B cell (primary cell): Measurements from ENCODE around the gene PARVB. TPM values are rescaled to one million over a fixed set of nuclear protein-coding genes. Genes with fewer than 3 reads are reported as not detected.

Experiments used
- ATAC-seq: fragments of 200-7000 bp; cut with Tn5 transposase; one replicate; pipeline ENCODE4 v1.10.0; 2021; ENCODE audit warnings: low read depth, mild to moderate bottlenecking, moderate number of reproducible peaks, moderate library complexity
- CTCF ChIA-PET: fragments of 350-600 bp; sonication (Branson Sonifier 250); formaldehyde crosslinking; loops from one replicate; lab custom pipeline; 2021; ENCODE audit warnings: antibody characterized with exemption, inconsistent platforms; lab: Charles Lee
- POLR2A ChIA-PET: fragments of 350-600 bp; sonication (Branson Sonifier 250); formaldehyde crosslinking; loops from one replicate; lab custom pipeline; 2021; ENCODE audit warnings: antibody characterized with exemption; lab: Charles Lee
- DNase-seq: peaks from one replicate; pipeline ENCODE4 v3.0.0; 2013
- H2AFZ ChIP-seq: 2 replicates; pipeline ENCODE4 v1.6.1; 2012; ENCODE audit warnings: mild to moderate bottlenecking, low read depth, low read length; ENCODE audit not compliant: insufficient read depth, poor library complexity, severe bottlenecking
- H3K27ac ChIP-seq, 2 donors: 1 replicate in 1 of 2; 2 replicates in 1 of 2; pipeline ENCODE4 v1.5.1; 2012 to 2013; ENCODE audit warnings: low read length in 2 of 2, mild to moderate bottlenecking in 2 of 2, moderate library complexity in 1 of 2
- H3K27me3 ChIP-seq, 4 experiments: fragments of 200-600 bp in 1 of 4; sonication (generic) in 1 of 4; replicated peaks in 1 of 4; 1 replicate in 2 of 4; 2 replicates in 2 of 4; pipeline versions ENCODE4 v1.6.1 to v1.7.0; 2013 to 2016; ENCODE audit warnings: low read length in 3 of 4, mild to moderate bottlenecking in 2 of 4, mixed read lengths in 1 of 4, moderate library complexity in 1 of 4; ENCODE audit not compliant: insufficient read depth in 4 of 4, control insufficient read depth in 3 of 4; ENCODE audit errors: control extremely low read depth in 1 of 4
- H3K36me3 ChIP-seq, 2 experiments: replicated peaks in 1 of 2; 1 replicate in 1 of 2; 2 replicates in 1 of 2; pipeline versions ENCODE4 v1.6.1 to v1.7.1; 2013; ENCODE audit warnings: low read length in 1 of 2; ENCODE audit not compliant: insufficient read depth in 2 of 2, control insufficient read depth in 1 of 2; ENCODE audit errors: control extremely low read depth in 1 of 2, extremely low read depth in 1 of 2
- H3K4me1 ChIP-seq, 2 donors: fragments of 200-600 bp in 1 of 2; sonication (generic) in 1 of 2; 1 replicate in 1 of 2; 2 replicates in 1 of 2; pipeline versions ENCODE4 v1.5.1 to v1.6.1; 2013 to 2017; ENCODE audit warnings: low read length in 2 of 2; ENCODE audit not compliant: control insufficient read depth in 2 of 2, insufficient read depth in 2 of 2
- H3K4me2 ChIP-seq: replicated peaks from 2 replicates; pipeline ENCODE3; 2012; ENCODE audit warnings: mild to moderate bottlenecking, low read depth, low read length; ENCODE audit not compliant: poor library complexity, severe bottlenecking
- H3K4me3 ChIP-seq, 5 experiments: fragments of 200-600 bp in 1 of 5; sonication (generic) in 1 of 5; 1 replicate in 3 of 5; 2 replicates in 2 of 5; pipeline versions ENCODE4 v1.5.1 to v1.7.0; 2011 to 2016; ENCODE audit warnings: low read length in 4 of 5, mild to moderate bottlenecking in 4 of 5, low read depth in 2 of 5, control low read depth in 1 of 5, moderate library complexity in 1 of 5; ENCODE audit not compliant: insufficient read depth in 1 of 5; ENCODE audit errors: control extremely low read depth in 1 of 5, extremely low read depth in 1 of 5
- H3K79me2 ChIP-seq: fragments of 200-600 bp; sonication (generic); one replicate; pipeline ENCODE4 v1.6.0; 2016; ENCODE audit warnings: low read length; ENCODE audit not compliant: control insufficient read depth, insufficient read depth
- H3K9ac ChIP-seq: fragments of 200-600 bp; sonication (generic); 2 replicates; pipeline ENCODE4 v1.6.1; 2017; ENCODE audit warnings: mild to moderate bottlenecking, low read length, moderate library complexity
- H3K9me3 ChIP-seq, 3 donors: one replicate each; pipeline versions ENCODE4 v1.6.1 to v1.7.1; 2013; ENCODE audit warnings: low read length in 2 of 3; ENCODE audit not compliant: control insufficient read depth in 2 of 3, insufficient read depth in 1 of 3; ENCODE audit errors: control extremely low read depth in 1 of 3
- H4K20me1 ChIP-seq: 2 replicates; pipeline ENCODE4 v1.6.0; 2012; ENCODE audit warnings: mild to moderate bottlenecking, low read length; ENCODE audit not compliant: insufficient read depth, control insufficient read depth, poor library complexity, severe bottlenecking
- H3K27ac Mint-ChIP-seq: one replicate; pipeline ENCODE4 v1.8.0; 2021; ENCODE audit warnings: mixed read lengths
- H3K27me3 Mint-ChIP-seq: one replicate; pipeline ENCODE4 v1.8.0; 2021; ENCODE audit warnings: mixed read lengths
- H3K4me1 Mint-ChIP-seq: one replicate; pipeline ENCODE4 v1.8.0; 2021; ENCODE audit warnings: mixed read lengths
- H3K4me3 Mint-ChIP-seq: one replicate; pipeline ENCODE4 v1.8.0; 2021; ENCODE audit warnings: mixed read lengths
- H3K9me3 Mint-ChIP-seq: one replicate; pipeline ENCODE4 v1.8.0; 2022; ENCODE audit warnings: mixed read lengths; ENCODE audit not compliant: insufficient read depth
- EZH2 ChIP-seq: IDR thresholded peaks from 2 replicates; pipeline ENCODE4 v1.6.1; 2012; ENCODE audit warnings: borderline replicate concordance, low read depth, mild to moderate bottlenecking, moderate library complexity, low read length; ENCODE audit not compliant: insufficient read depth, poor library complexity, severe bottlenecking
- WGBS: methylation state at CpG from one replicate; pipeline ENCODE4 v1.1.5; 2013; ENCODE audit warnings: missing lambda C conversion rate; ENCODE audit not compliant: insufficient coverage; 5-methylcytosine and 5-hydroxymethylcytosine counted together
- intact Hi-C: fragments of 100-400 bp; cut with micrococcal nuclease; formaldehyde crosslinking; loops from one replicate; pipeline ENCODE4 v1.10.0; 2022
- polyA plus RNA-seq: library from polyadenylated mRNA; depleted of rRNA; stranded (reverse); fragments of >200 nt; gene quantifications from 2 replicates; pipeline ENCODE4 v1.2.3, GENCODE V29; 2012
- total RNA-seq, 2 donors: library from RNA; stranded (reverse); fragments of 120-200 nt in 1 of 2; gene quantifications; 1 replicate in 1 of 2; 2 replicates in 1 of 2; pipeline versions ENCODE4 v1.2.3 to v1.2.4, GENCODE V29; 2013 to 2022
- TF ChIP-seq, protein P1 (sequence below): fragments of 200-600 bp; IDR thresholded peaks from one replicate; pipeline ENCODE4 v1.8.0; 2022; ENCODE audit warnings: antibody characterized with exemption, mild to moderate bottlenecking

The PARVB gene
- total and polyA plus RNA-seq, 2 donors (not counting 1 experiment from before 2014, with no cell fraction given) = 48.0 to 49.4 TPM

- 92% methylated on average over 9 of the region's 11 CpGs for WGBS
- H3K27me3 ChIP-seq = peaks cover 0 to 6% (median 1%) of the 10 kb centered on the region in 4 experiments
- peaks cover 25% of the 10 kb centered on the region for H3K27me3 Mint-ChIP-seq
These were observed 197.8 kb downstream of the PARVB start for GRCh38 chr22:44221710-44222475.

More at GRCh38 chr22:44221710-44222475, 197.8 kb downstream of the PARVB start:
- Mint-ChIP-seq H3K9me3 (no peaks in the 10 kb centered on the region), H3K27ac (no peak overlapping the region), H3K4me3 (no peak overlapping the region), H3K4me1 (no peaks in the 10 kb centered on the region)
- no peak overlapping the region for H3K9ac ChIP-seq
- no peaks in the 10 kb centered on the region for H3K4me1 ChIP-seq
- no peak overlapping the region for H3K4me3 ChIP-seq
- H4K20me1 ChIP-seq = no peaks in the 10 kb centered on the region
- peaks cover 0 to 5% (median 0%) of the 10 kb centered on the region in 3 donors for H3K9me3 ChIP-seq
- DNase-seq = no peak
- POLR2A ChIA-PET = no interaction called here
- H2AFZ ChIP-seq = no peak overlapping the region
- TF ChIP-seq, protein P1, sequence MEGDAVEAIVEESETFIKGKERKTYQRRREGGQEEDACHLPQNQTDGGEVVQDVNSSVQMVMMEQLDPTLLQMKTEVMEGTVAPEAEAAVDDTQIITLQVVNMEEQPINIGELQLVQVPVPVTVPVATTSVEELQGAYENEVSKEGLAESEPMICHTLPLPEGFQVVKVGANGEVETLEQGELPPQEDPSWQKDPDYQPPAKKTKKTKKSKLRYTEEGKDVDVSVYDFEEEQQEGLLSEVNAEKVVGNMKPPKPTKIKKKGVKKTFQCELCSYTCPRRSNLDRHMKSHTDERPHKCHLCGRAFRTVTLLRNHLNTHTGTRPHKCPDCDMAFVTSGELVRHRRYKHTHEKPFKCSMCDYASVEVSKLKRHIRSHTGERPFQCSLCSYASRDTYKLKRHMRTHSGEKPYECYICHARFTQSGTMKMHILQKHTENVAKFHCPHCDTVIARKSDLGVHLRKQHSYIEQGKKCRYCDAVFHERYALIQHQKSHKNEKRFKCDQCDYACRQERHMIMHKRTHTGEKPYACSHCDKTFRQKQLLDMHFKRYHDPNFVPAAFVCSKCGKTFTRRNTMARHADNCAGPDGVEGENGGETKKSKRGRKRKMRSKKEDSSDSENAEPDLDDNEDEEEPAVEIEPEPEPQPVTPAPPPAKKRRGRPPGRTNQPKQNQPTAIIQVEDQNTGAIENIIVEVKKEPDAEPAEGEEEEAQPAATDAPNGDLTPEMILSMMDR = no peak
- no peak for TF ChIP-seq EZH2
- no peaks in the 10 kb centered on the region for H3K36me3 ChIP-seq
- no peaks in the 10 kb centered on the region for H3K79me2 ChIP-seq
- intact Hi-C loops = no loop called here
- H3K27ac ChIP-seq = no peak overlapping the region
- ATAC-seq = no peak
- no peak overlapping the region for H3K4me2 ChIP-seq
- CTCF ChIA-PET = no interaction called here

Other genes starting within 250 kb of the PARVB start
- gene EFCAB6, start 212.0 kb upstream of the PARVB start, total RNA-seq = 0.07 and 0.39 TPM in 2 replicates
- 0.10 TPM in 1 of 2 replicates, not detected in the other for gene EFCAB6, start 212.0 kb upstream of the PARVB start, polyA plus RNA-seq
- gene SULT4A1, start 161.8 kb upstream of the PARVB start, total RNA-seq = not detected in 2 replicates
- gene SULT4A1, start 161.8 kb upstream of the PARVB start, polyA plus RNA-seq = not detected in 2 replicates
- gene PNPLA5, start 132.3 kb upstream of the PARVB start, total RNA-seq = not detected in 2 replicates
- gene PNPLA5, start 132.3 kb upstream of the PARVB start, polyA plus RNA-seq = not detected in 2 replicates
- 0.10 TPM in 1 of 2 replicates, not detected in the other for gene PNPLA3, start 100.5 kb upstream of the PARVB start, total RNA-seq
- 0.15 TPM in 1 of 2 replicates, not detected in the other for gene PNPLA3, start 100.5 kb upstream of the PARVB start, polyA plus RNA-seq
- gene SAMM50, start 68.9 kb upstream of the PARVB start, total RNA-seq = 43.2 and 47.3 TPM in 2 replicates
- 18.8 and 21.5 TPM in 2 replicates for gene SAMM50, start 68.9 kb upstream of the PARVB start, polyA plus RNA-seq
- gene PARVG, start 156.6 kb downstream of the PARVB start, total RNA-seq = 247 and 271 TPM in 2 replicates
- gene PARVG, start 156.6 kb downstream of the PARVB start, polyA plus RNA-seq = 615 and 698 TPM in 2 replicates